H1 (cell line): ENCODE results near the gene REPIN1.

Experiments used
- CEBPB ChIP-seq: IDR thresholded peaks from 2 replicates; pipeline ENCODE4 v1.6.1; 2012; ENCODE audit warnings: low read depth, low read length
- CHD2 ChIP-seq: IDR thresholded peaks from 2 replicates; pipeline ENCODE4 v1.6.1; 2012; ENCODE audit warnings: low read length, improper control_type of control experiment
- JUN ChIP-seq: IDR thresholded peaks from 2 replicates; pipeline ENCODE4 v1.6.1; 2011; ENCODE audit warnings: low read depth, mild to moderate bottlenecking, improper control_type of control experiment, low read length
- POLR2A ChIP-seq, 2 experiments: IDR thresholded peaks; 1 replicate in 1 of 2; 2 replicates in 1 of 2; pipeline ENCODE4 v1.6.1; 2011; ENCODE audit warnings: low read depth in 2 of 2, low read length in 2 of 2, mild to moderate bottlenecking in 2 of 2; ENCODE audit errors: control extremely low read depth in 1 of 2
- POLR2AphosphoS5 ChIP-seq: IDR thresholded peaks from 2 replicates; pipeline ENCODE4 v1.6.1; 2011; ENCODE audit warnings: low read depth, low read length
- SRF ChIP-seq: IDR thresholded peaks from 2 replicates; pipeline ENCODE4 v1.6.1; 2011; ENCODE audit warnings: mild to moderate bottlenecking, low read depth, low read length, moderate library complexity

DNA sequence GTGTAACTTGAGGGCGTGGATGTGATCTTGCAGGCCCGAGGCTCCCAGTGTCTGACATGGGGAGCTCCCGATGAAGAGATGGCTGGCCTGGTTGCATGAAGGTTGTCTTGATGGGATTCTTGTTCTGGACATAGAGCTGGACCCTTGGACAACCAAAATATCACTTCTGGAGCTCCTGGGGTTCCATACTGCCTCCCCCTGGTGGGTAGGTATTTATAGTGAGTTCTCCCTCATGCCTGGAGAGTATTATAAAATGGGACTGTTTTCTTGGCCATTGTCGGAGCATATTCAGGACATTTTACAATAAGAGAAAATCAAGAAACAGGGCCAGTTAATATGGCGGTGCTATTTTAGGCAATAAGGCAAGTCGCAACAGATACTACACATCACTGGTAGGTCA, 49.2 kb downstream of the REPIN1 start:
- no peak for TF ChIP-seq POLR2AphosphoS5
- TF ChIP-seq SRF: no peak
- no peak for TF ChIP-seq JUN
- TF ChIP-seq POLR2A (IDR thresholded peaks at IDR 0.05; ENCODE audit: control extremely low read depth in 1 of 2, low read depth in 2 of 2, low read length in 2 of 2): no peak
- TF ChIP-seq CEBPB: no peak
- TF ChIP-seq CHD2: no peak
